SIG-M5 (cell line): Measurements from ENCODE around the gene DDI2.

Experiments
- DNase-seq: peaks from one replicate; lab custom pipeline; 2025; lab: John Stamatoyannopoulos, UW

DDI2 gene

GRCh38 chr1:15703562-15703961 is 86.3 kb downstream of the DDI2 start:
- no peak for DNase-seq

DNA sequence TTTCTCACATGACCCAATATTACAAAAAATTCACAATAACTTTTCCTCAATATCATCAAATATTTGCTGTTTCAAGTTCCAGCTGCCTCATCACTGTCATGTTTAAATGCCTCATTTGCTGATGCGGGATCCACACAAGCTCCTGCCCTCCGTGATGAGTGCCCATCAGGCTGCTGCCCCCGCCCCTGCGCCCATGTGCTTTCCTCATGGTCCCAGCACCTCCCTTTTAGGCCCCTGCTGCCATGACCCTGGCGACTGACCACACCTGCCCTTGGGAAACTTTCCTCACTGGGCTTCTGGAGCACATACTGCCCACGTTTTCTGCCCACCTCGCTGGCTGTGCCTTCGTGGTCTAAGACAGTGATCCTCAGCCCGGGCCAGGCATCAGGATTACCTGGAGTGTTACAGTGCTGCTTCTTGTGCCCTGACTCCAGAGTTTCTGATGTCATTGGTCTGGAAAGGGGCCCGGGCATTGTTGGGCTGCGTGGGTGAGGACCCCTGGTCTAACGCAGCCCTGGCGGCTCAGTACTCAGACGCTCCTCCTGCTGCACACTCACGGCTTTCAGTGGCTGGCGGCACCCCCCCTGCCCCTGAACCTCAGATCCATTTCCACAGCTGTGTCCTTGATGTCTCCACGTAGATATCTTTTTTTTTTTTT is 87.4 kb downstream of the DDI2 start:
- DNase-seq: no peak

DNA sequence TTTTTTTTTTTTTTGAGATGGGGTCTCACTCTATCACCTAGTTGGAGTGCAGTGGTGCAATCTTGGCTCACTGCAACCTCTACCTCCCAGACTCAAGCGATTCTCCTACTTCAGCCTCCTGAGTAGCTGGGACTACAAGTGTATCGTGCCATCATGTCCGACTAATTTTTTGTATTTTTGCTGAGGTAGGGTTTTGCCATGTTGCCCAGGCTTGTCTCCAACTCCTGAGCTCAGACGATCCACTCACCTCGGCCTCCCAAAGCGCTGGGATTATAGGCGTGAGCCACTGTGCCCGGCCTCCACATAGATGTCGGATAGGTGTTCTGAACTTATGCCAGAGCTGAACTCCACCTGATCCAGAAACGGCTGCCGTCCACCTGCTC is 87.9 kb downstream of the DDI2 start:
- DNase-seq: no peak

DNA sequence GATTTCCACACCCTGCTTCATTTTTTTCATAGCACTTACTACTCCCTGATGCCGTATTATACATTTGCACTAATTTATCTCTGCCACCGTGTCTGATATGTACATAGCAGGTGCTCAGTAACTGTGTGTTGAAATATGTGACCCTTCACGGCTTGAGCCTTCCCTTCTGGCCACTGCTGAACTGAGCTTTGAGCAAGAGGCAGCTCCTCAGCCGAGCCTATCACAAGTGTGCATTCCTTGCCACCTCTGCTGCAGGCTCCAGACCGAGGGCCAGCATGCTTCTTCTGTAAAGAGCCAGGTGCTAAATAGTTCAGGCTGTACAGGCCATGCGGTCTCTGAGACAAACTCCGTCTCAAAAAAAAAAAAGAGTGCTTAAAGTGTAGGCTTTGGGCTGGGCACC is 89.5 kb downstream of the DDI2 start:
- no peak for DNase-seq

GRCh38 chr1:15707239-15707925 is 90.1 kb downstream of the DDI2 start:
- DNase-seq: no peak

- DNase-seq: no peak
These were observed 91.4 kb downstream of the DDI2 start for GRCh38 chr1:15708486-15709137.

DNA sequence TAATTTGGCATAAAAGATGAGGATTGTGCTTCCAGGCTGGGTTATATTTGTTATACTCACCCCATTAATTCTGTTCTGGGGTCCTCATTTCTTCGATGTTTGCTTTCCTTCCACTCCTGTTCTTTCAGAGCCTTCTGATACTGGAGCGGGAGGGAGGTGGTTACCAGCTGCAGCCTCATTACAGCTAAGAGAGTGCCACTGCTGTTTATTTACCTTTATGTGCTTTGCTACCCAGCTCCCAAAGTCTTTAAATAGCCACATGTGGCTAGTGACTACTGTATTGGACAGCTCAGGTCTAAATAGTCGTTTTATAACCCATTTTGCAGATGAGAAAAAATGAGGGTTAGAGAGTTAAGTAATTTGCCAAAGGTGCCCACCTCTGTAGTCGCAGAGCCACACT is 92.0 kb downstream of the DDI2 start:
- DNase-seq: no peak

DNA sequence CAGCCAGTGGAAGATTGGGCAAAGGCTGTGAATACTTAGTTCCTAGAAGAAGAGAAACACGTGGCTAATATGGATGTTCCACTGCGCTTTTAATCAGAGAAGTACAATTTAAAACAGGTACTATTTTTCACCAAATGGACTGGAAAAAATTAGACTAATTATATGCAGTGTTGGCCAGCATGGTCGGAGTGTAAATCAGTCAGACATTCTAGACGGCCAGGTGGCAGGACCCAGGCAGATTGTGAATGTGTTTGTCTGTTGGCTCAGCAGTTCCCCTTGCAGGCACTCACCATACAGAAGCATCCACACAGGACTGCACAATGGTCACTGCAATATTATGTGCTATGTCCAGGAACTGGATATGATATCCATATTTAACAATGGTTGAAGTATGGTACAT is 94.9 kb downstream of the DDI2 start:
- DNase-seq: no peak

DNA sequence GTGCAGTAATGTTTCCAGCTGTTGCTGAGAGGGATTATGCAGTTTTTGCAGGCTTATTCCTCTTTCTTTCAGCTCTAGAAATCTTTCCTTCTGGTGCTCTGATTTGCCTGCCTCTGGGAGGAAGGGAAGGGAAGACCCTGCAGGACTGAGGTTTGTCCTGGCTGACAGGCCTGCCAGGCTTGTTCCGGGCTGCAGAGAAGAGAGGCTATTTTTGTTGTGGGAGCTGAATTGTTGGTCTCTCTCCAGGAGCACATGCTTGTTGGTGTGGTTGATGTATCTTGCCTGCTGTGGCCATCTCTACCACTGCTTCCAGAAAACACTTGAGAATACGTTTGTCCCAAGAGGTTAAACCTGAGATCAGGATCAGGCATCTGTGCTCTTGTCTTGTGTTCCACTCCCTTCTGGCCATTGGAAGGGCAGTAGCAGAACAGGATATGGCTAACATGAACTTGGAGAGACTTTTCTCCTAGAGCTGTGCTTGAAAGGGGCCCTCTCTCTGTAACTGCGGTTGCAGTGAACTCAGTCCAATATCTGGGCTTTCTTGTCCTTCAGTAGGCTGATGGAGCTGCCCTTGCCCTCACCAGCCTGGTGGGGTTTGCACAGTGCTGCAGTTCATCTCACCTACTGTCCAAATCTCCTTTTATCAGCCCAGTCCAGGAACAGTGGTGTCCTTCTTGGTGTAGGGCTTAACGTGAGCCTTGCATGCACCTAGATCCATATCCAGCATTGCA is 97.3 kb downstream of the DDI2 start:
- no peak for DNase-seq

DNA sequence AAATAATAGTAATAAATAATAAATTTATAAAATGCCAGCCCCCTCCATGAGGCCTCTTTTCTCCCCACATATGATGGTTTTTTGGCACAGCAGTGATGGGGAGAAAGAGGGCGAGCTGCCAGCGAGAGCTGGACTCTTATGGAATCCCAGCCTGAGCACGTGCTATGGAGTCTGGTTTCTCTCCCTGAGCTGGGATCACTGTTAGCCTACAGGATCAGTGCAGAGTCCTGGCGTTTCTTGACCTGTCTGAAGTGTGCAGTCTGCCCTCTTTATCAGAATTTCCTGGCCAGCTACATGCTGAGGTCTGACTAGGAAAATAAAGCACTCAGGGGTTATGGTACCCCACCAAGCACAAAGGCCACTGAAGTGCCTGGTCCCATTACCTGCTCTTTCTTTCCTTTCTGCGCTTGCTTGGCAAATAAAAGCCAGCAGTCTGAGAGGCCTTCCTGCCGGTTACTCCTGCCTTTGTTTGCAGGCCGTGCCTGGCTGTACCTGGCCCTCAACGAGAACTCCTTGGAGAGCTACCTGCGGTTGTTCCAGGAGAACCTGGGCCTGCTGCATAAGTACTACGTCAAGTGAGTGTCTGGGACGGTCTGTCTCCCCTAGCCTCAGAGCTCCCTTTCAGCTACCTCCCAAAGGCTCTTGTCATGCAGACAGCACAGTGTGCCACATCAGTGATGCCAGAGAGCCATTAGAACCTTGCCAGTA is 100.3 kb downstream of the DDI2 start:
- no peak for DNase-seq

DNA sequence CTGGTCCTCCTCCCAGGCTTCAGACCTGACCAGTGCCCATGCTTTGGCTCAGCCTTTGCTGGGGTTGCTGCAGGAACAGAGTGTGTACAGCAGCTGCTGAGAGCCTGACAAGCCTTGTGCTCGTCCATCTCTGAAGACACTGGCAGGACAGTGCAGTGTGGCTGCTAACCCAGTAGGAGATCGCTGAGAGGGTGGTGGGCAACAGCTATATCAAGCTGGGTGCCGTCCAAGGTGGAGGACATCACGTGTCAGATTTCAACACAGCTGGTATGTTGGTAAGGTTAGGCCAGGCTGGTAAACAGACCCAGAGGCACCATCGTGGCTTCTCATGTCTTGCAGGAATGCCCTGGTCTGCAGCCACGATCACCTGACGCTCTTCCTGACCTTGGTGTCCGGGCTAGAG is 100.9 kb downstream of the DDI2 start:
- DNase-seq: no peak
